Dedifferentiated amniotic fluid mesenchymal stem cell (primary cell): Measurements from ENCODE around the gene WNT5A.

ENCODE experiments used
- DNase-seq: peaks from one replicate; pipeline ENCODE4 v3.0.0-alpha.2; 2016; ENCODE audit errors: extremely low spot score

Gene WNT5A

DNA sequence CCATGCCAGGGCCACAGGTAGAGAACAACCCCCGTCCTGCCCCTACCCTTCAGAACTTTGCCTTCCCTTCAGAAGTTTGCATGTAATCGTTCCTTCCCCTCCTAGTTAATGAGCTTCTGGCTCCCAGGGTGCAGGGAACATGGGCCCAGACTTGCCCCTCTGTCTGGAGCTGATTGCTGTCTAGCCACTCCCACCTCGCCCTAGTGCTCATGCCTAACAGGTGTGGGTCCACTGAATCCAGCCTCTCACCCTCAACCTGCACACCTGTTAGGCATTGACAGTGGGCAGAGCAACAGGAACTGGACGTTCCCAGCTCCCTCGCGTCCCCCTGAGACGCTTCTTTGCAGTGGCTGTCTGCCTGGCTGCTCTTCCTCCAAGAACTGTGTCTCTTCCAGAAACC, 40.3 kb downstream of the WNT5A start:
- DNase-seq = no peak

DNA sequence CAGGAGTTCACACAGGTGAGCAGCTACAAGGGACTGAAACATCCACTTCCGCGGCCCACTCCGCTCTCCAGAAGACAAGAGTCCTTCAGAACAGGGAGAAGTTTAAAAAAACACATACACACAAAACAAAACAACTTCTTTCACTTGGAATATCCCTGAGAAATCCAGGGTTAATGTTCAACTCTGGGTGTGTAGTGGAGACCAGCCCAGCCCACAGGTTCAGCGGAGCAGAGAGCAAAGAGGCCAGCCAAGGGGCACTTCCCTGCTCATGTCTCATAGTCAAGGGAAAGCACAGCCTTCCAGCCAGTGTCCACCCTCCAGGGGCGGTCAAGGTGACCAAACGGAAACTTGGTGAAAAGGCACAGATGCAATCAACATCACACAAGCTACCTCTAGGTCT, 41.6 kb downstream of the WNT5A start:
- no peak for DNase-seq

DNA sequence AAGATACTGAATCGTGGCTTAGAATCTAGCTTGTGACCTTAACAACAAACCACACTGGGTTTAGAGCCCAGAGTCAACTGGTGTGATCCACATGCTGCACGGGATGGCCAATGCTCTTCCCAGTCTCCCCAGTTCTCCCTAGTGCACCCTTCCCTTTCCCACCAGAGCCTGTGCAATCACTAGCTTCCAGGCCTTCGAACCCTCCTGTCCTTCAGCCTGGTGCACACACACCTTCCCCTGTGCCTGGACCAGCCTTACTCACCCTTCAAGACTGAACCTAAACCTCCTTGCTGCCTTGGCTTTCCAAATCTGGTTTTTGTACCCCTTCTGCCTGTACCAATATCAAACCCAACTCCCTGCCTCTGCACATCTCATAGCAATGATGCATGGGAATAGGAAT, 43.8 kb downstream of the WNT5A start:
- no peak for DNase-seq

DNA sequence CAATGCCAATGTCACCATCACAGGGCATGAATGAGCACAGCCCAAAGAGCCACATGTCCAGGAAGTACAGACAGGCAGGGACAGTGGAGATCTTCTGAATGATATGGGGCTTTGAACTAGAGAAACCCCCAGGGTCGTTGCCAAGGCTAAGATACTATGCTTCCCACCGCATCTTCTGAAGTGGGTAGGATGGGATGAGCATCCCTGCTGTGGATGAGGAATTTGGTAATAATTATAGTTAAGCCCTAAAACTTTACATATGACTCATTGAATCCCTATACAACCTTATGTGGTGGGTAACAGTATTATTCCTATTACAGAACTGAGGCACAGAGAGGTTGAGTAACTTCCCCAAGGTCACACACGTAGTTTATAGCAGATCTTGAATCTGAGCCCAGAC, 44.2 kb downstream of the WNT5A start:
- no peak for DNase-seq

DNA sequence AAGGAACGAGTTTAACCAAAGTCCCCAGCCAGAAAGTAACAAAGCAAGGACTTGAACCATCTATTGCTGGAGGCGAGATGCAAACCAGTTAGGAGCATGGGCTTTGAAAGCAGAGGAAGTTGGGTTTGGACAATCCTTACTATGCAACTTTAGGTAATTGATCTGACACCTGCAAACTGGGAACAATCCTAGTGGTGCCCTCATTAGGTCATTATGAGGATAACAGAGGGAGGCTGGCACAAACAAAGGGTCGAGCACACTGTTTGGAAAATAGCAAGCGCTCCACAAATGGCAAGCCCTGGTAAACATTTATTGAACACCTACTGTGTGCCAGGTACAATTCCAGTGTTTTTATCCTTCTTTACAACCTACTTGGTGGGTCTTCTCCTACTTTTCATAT, 45.6 kb downstream of the WNT5A start:
- DNase-seq = no peak

DNA sequence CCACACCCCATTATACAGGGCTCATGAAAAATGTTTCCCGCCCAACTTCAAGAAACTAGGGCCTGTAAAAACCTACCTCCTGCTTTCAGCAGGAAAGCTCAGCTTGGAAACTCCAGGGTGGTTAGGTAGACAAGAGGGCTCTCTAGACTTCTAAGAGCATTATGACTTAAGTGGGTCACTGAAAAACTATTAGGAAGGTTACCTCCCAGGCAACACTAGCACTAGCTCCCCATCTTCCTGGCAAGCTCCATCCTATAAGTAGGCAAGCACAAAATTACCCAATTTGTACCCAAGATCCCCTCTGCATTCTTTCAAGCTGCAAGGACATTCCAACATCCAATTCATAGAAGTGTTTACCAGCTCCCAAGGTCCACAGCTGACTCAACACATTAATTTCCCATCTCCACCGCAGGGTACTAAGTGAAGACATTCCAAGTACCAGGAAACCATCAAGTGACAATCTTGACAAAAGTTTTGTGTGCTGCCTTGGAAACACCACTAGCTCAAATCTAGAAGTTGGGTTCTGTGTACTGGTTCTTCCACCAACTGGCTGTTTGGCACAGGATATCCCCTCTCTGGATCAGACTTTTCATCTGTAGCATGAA, 46.9 kb downstream of the WNT5A start:
- DNase-seq = no peak

DNA sequence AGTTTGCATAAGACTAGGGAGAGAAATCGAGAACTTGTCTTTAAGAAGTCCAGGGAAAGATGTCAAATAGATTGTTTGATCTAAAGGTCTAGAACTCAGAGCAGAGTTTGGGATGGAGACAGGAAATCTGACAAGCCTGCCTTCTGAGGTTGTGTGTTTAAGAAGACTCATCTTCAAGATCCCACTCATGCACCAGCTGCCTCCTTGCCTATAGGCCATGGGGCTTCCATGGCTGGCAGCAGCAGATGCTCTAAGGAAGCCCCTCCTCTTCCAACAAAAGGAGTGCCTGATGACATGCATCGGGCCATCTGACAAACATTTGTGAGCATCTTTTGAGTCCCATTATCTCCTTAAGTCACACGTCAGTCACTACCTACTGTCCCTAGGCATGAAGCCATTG, 47.4 kb downstream of the WNT5A start:
- DNase-seq = no peak

DNA sequence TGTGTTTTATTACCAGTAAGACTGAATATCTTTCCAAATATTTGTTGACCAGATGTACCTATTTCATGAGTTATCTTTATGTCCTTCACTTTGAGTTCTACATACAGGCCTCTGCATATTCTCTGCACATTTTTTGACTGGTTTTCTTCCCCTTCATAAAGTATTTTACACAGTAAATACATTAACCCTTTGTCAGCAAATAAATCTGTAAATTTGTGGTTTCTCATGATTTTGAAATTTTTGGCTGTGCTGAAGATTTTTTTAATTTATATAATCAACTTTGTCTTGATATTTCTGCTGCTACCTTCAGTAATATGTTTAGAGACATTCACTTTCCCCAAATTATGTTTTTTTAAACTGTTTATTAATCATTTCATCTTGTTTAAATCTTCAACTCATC, 50.5 kb downstream of the WNT5A start:
- DNase-seq = no peak

DNA sequence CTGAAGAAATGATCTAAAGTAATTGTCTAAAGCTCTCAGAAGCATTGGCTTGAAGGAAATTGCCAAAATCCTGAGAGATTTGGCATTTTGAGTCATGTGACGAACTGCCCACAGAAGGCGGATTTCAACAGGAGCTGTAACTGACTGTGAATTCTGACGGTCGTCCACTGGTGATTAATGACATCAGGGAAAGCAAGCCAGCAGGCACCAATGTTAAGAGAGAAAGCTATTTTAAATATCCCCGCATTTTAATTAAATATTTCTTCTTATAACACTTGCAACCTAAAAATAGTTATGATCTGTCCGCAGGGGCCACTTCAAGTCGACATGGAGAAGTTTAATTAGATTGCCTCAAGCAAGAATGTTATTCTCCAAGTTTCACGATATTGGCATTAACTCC, 51.6 kb downstream of the WNT5A start:
- no peak for DNase-seq

DNA sequence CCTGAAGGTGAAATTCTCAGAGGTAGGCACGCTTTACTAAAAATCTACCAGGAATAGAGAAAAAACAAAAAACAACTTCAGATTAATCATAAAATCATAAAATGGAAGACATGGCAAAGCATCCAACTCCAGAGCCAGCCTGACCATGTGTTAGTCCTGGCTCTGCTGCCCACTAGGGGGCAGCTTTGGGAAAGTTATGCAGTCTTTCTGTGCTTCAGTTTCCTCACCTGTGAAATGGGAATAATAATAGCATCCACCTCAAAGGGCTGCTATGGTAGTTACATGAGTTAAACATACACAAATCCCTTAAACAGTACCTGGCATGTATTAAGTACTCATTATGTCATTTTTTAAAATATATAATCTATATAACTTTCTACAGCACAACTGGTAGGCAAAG, 52.3 kb downstream of the WNT5A start:
- no peak for DNase-seq

DNA sequence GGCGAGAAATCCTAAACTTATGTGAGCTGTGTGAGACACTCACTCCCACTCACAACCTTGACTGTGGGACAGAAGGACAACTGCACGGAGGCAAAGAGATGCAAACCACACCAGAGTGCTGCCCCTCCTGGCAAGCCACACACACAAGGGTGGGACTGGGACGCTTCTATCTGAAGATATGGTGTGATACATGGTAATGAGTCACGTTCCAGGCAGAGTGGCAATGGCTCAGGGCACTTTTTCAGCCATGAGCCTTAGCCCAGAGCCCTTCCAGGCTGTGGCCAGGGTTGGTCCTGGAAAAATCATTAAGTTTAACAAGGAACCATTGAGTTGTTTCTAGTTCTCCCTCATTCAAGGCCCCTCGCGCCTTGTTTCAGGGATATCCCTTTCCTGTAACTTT, 56.1 kb downstream of the WNT5A start:
- DNase-seq = no peak

DNA sequence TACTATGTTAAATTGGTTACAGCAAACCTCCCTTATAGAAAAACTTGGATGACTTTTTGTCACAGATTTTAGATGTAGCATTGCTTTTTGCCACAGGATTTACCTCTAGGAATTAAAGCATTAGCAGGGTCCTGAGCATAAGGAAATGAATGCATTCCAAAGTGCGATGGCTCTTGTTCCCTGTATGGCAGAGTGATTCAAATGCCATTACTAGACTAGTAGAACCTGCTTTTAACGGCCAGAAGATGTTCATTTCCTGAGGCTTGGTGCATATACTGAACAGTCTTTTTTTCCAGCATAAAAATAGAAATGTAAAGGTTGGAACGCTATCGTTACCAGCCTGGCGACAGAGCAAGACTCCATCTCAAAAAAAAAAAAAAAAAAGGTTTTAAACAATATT, 59.4 kb downstream of the WNT5A start:
- no peak for DNase-seq

DNA sequence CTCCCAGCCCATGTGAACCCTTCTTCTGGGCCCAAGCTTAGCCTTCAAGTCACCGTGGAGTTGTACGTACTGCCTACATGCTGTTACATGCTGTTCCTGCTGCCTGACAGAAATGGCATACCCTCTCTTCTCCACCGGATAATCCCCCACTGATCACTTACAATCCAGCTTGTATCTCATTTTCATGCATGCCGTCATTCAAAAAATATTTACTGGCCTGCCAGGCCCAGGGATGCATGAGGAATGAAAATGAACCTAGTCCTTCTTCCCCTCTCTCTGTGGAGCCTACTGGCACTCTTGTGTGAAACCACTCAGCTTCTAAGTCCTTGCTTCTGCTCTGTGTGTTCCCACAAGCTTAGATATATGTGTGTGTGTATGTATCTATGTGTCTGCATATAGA, 60.6 kb downstream of the WNT5A start:
- DNase-seq = no peak

DNA sequence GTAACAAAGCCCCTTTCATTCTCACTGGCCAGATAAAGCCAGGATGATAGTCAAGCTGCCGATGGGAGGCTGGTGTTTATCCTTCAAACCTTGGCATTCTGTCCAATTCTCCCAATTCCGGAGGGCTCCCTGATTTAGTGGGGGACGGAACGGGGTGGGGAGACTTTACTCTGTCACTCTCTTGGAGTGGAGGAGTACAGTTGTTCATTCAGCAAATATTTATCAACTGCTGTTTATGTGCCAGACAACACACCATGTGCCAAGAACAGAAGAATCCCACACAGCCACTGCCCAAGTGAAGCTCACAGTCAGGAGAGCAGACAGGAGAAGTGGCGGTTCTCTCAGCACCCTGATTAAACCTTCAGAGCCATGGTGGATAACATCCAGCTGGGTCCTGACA, 63.3 kb downstream of the WNT5A start:
- DNase-seq = no peak

DNA sequence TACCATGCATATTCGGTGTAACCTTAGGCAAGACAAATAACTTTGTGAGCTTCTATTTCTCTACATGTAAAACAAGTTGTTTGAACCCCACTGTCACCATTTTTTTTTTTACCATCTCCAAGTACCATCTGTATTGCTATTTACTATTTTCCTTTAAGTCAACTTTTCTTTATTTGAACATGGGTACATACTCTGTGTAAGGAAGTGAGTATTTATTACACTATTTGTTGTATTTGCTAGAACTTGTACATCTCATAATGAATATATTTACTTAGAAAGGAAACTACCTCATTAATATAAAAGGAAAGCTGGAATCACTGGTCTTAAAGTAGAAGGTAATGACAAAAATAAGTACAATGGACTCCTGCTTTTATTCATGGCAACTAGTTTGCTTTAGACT, 69.9 kb downstream of the WNT5A start:
- DNase-seq = no peak

DNA sequence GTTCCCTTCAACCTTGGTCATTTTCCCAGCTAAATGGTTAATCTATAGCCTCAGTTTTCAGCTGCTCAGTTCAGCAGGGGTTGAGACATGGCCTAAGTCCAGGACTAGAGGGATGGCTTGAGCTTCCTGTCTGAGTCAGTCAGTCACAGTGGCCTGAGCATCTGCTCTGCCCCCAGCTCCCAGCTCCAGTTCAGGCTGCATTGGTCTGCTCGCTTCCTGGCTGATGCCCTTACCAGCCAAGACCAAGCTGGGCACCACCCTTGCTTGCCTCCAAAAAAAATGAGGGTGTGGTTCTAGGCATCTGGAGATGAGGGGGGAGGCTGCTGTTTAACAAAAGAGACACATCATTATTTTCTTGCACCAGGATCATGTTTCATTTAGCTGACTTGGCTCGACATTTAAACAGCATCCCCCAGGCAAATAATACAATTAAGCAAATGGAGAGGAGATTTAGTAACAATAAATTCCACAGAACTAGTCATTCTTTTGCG, 70.7 kb downstream of the WNT5A start:
- DNase-seq = peak; percentile 86
